ENCODE measurements around the gene RBFA.

GRCh38 chr18:80046011-80046410, 11.8 kb downstream of the RBFA start:
- TF ChIP-seq, protein P1, sequence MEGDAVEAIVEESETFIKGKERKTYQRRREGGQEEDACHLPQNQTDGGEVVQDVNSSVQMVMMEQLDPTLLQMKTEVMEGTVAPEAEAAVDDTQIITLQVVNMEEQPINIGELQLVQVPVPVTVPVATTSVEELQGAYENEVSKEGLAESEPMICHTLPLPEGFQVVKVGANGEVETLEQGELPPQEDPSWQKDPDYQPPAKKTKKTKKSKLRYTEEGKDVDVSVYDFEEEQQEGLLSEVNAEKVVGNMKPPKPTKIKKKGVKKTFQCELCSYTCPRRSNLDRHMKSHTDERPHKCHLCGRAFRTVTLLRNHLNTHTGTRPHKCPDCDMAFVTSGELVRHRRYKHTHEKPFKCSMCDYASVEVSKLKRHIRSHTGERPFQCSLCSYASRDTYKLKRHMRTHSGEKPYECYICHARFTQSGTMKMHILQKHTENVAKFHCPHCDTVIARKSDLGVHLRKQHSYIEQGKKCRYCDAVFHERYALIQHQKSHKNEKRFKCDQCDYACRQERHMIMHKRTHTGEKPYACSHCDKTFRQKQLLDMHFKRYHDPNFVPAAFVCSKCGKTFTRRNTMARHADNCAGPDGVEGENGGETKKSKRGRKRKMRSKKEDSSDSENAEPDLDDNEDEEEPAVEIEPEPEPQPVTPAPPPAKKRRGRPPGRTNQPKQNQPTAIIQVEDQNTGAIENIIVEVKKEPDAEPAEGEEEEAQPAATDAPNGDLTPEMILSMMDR (IDR thresholded peaks at IDR 0.05), result no peak
- TF ChIP-seq ZFX (IDR thresholded peaks at IDR 0.05; ENCODE audit: borderline replicate concordance), result no peak

Measured in 22Rv1 (cell line).